Spleen (tissue), 11 donors: ENCODE results near the gene PCDHGB6. TPM values are rescaled to one million over a fixed set of nuclear protein-coding genes. Genes with fewer than 3 reads are reported as not detected.

Source experiments
- DNase-seq: peaks from one replicate; pipeline ENCODE4 v3.0.0-alpha.2; 2020
- H3K27ac ChIP-seq, 8 donors: fragments of 200-600 bp; sonication (generic) in 7 of 8; 1 replicate in 4 of 8; 2 replicates in 4 of 8; pipeline versions ENCODE4 v1.5.0 to v1.8.0; 2016 to 2021; ENCODE audit warnings: inconsistent platforms in 4 of 8, mild to moderate bottlenecking in 4 of 8, moderate library complexity in 1 of 8
- H3K27me3 ChIP-seq, 7 donors: fragments of 200-600 bp; sonication (generic) in 6 of 7; replicated peaks in 1 of 7; 1 replicate in 4 of 7; 2 replicates in 3 of 7; pipeline versions ENCODE4 v1.5.0 to v1.8.0; 2016 to 2021; ENCODE audit warnings: inconsistent platforms in 3 of 7, mild to moderate bottlenecking in 1 of 7
- H3K36me3 ChIP-seq, 6 donors: fragments of 200-600 bp; sonication (generic) in 5 of 6; 1 replicate in 4 of 6; 2 replicates in 2 of 6; pipeline versions ENCODE4 v1.5.0 to v1.8.0; 2016 to 2021; ENCODE audit warnings: inconsistent platforms in 2 of 6
- H3K4me1 ChIP-seq, 6 donors: fragments of 200-600 bp; sonication (generic) in 5 of 6; 1 replicate in 3 of 6; 2 replicates in 3 of 6; pipeline versions ENCODE4 v1.5.0 to v1.8.0; 2016 to 2021; ENCODE audit warnings: inconsistent platforms in 3 of 6
- H3K4me3 ChIP-seq, 8 donors: fragments of 200-600 bp; sonication (generic) in 7 of 8; 1 replicate in 4 of 8; 2 replicates in 4 of 8; pipeline versions ENCODE4 v1.5.0 to v1.8.0; 2016 to 2021; ENCODE audit warnings: inconsistent platforms in 4 of 8, mild to moderate bottlenecking in 4 of 8, moderate library complexity in 2 of 8
- H3K9me3 ChIP-seq, 8 donors: fragments of 200-600 bp; sonication (generic) in 7 of 8; 1 replicate in 4 of 8; 2 replicates in 4 of 8; pipeline versions ENCODE4 v1.5.0 to v1.8.0; 2016 to 2021; ENCODE audit warnings: inconsistent platforms in 4 of 8
- POLR2A ChIP-seq, 3 donors: fragments of 450-650 bp; IDR thresholded peaks; one replicate each; pipeline ENCODE4 v1.5.1; 2017; ENCODE audit warnings: antibody characterized with exemption in 3 of 3, mild to moderate bottlenecking in 1 of 3
- POLR2AphosphoS5 ChIP-seq, 3 donors: sonication (generic); formaldehyde crosslinking; IDR thresholded peaks; one replicate each; pipeline ENCODE4 v1.5.1; 2017; ENCODE audit warnings: antibody characterized with exemption in 3 of 3
- WGBS, 5 donors: extraction: QIAGEN DNeasy Blood & Tissue Kit in 3 of 5; methylation state at CpG; one replicate each; pipeline versions ENCODE4 v1.1.5 to v1.1.7; 2013 to 2018; 5-methylcytosine and 5-hydroxymethylcytosine counted together
- intact Hi-C: fragments of 100-400 bp; cut with DNase I; formaldehyde crosslinking; loops from one replicate; pipeline ENCODE4 v1.15.0; 2023; ENCODE audit warnings: low total_unique reads
- polyA plus RNA-seq, 3 donors: library from polyadenylated mRNA; stranded (reverse); fragments of 200-250 nt; gene quantifications; one replicate each; pipeline ENCODE4 v1.2.1, GENCODE V29; 2013
- total RNA-seq, 7 donors: library from RNA; depleted of rRNA in 3 of 7; stranded (reverse); fragments of >200 nt in 3 of 7; fragmentation: NEBNext Ultra II Directional in 4 of 7; extraction: Animal tissue kit (Norgen Biotek cat#: 25700) in 4 of 7; gene quantifications; one replicate each; pipeline versions ENCODE4 v1.1.0 to v1.2.1, GENCODE V29; 2016 to 2021
- TF ChIP-seq, protein P1 (sequence below), 11 experiments: fragments of 200-600 bp in 7 of 11; fragments of 450-650 bp in 4 of 11; sonication (generic) in 4 of 11; IDR thresholded peaks in 8 of 11; conservative IDR thresholded peaks in 3 of 11; 1 replicate in 7 of 11; 2 replicates in 4 of 11; pipeline versions ENCODE4 v1.4.0 to v1.8.0; 2016 to 2021; ENCODE audit warnings: antibody characterized with exemption in 11 of 11, inconsistent platforms in 4 of 11, mild to moderate bottlenecking in 1 of 11
- donor health status: healthy with polysubstance abuse.
- donor health status: DM: no; HTN: no; CAD: no; lungs with moderate emphysema.
- donor health status: DM: no; HTN: no; CAD: no.
- donor health status: Bipolar disorder and iron deficiency.
- donor health status: healthy.
- donor health status: DM: no; HTN: no; CAD: no.
- donor health status: DM: yes; HTN: yes; CAD: no.

Gene PCDHGB6
- total and polyA plus RNA-seq, 10 donors = 0.13 to 6.8 (median 4.7) TPM

GRCh38 chr5:141419074-141419880 is 11.5 kb downstream of the PCDHGB6 start:
- no peak overlapping the region for H3K27ac ChIP-seq
- H3K4me1 ChIP-seq = peaks cover 0 to 18% (median 3%) of the 10 kb centered on the region in 6 donors
- peaks cover 0 to 92% (median 47%) of the 10 kb centered on the region in 7 donors for H3K27me3 ChIP-seq
- peaks cover 2 to 99% (median 94%) of the 10 kb centered on the region in 8 donors for H3K9me3 ChIP-seq
- WGBS, 5 donors = 35 to 47% (median 39%) methylated on average over 38 to 74 of the region's 74 CpGs
- intact Hi-C loops = loop anchor here (5.0 kb wide), 1 partner anchor 143 kb away; no protein-coding TSS in a partner anchor
- DNase-seq = no peak
- TF ChIP-seq POLR2AphosphoS5 (IDR thresholded peaks at IDR 0.05) = no peak
- TF ChIP-seq, protein P1, sequence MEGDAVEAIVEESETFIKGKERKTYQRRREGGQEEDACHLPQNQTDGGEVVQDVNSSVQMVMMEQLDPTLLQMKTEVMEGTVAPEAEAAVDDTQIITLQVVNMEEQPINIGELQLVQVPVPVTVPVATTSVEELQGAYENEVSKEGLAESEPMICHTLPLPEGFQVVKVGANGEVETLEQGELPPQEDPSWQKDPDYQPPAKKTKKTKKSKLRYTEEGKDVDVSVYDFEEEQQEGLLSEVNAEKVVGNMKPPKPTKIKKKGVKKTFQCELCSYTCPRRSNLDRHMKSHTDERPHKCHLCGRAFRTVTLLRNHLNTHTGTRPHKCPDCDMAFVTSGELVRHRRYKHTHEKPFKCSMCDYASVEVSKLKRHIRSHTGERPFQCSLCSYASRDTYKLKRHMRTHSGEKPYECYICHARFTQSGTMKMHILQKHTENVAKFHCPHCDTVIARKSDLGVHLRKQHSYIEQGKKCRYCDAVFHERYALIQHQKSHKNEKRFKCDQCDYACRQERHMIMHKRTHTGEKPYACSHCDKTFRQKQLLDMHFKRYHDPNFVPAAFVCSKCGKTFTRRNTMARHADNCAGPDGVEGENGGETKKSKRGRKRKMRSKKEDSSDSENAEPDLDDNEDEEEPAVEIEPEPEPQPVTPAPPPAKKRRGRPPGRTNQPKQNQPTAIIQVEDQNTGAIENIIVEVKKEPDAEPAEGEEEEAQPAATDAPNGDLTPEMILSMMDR (IDR thresholded peaks at IDR 0.05 in 8 of 11, conservative IDR thresholded peaks at IDR 0.05 in 3 of 11) = no peak
- no peak for TF ChIP-seq POLR2A (IDR thresholded peaks at IDR 0.05)
- H3K36me3 ChIP-seq = peaks cover 0 to 8% (median 0%) of the 10 kb centered on the region in 6 donors
- H3K4me3 ChIP-seq = peak overlapping the region in 1 of 8 donors; percentile 27

DNA sequence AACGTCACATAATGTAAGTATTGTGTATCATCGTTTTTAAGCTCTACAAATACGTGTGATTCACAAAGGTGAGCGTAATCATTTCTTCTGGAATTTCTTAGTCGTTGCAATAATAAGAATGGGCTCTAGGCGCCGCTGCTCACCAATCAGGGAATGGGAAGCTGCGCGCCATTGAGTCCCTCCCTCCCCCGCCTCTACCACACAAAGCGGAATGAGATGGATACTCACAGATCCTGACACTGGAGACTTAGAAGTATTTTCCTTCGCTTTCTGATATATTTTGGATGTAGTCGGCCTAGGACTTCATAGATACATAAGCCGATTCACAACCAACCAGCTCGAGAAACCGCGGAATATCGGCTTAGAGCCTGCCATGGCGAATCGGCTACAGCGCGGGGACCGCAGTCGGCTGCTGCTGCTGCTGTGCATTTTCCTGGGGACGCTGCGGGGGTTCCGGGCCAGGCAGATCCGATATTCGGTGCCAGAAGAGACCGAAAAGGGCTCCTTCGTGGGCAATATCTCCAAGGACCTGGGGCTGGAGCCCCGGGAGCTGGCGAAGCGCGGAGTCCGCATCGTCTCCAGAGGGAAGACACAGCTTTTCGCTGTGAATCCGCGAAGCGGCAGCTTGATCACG is 13.2 kb downstream of the PCDHGB6 start, which contains the start of gene PCDHGA11:
TSS of gene PCDHGA11 (plus strand) at position 197 of the 634 bp plus-strand sequence. CDS start at position 374, 177 bp downstream.
- no peak for TF ChIP-seq POLR2AphosphoS5 (IDR thresholded peaks at IDR 0.05)
- TF ChIP-seq, protein P1 (IDR thresholded peaks at IDR 0.05 in 8 of 11, conservative IDR thresholded peaks at IDR 0.05 in 3 of 11) = peak in 8 of 11 experiments; percentile 17 to 58 (median 52)
- DNase-seq = no peak

GRCh38 chr5:141421489-141421855 is 13.7 kb downstream of the PCDHGB6 start:
- no peak overlapping the region for H3K27ac ChIP-seq
- TF ChIP-seq POLR2A (IDR thresholded peaks at IDR 0.05) = no peak
- TF ChIP-seq POLR2AphosphoS5 (IDR thresholded peaks at IDR 0.05) = no peak
- TF ChIP-seq, protein P1 (IDR thresholded peaks at IDR 0.05 in 8 of 11, conservative IDR thresholded peaks at IDR 0.05 in 3 of 11) = no peak
- intact Hi-C loops = no loop called here
- DNase-seq = no peak
- WGBS, 5 donors = 8 to 20% (median 9%) methylated on average over 13 of the region's 13 CpGs
- H3K27me3 ChIP-seq = peaks cover 0 to 89% (median 39%) of the 10 kb centered on the region in 7 donors
- peaks cover 2 to 100% (median 96%) of the 10 kb centered on the region in 8 donors for H3K9me3 ChIP-seq
- peaks cover 0 to 12% (median 3%) of the 10 kb centered on the region in 6 donors for H3K4me1 ChIP-seq
- peaks cover 0 to 8% (median 0%) of the 10 kb centered on the region in 6 donors for H3K36me3 ChIP-seq
- peak overlapping the region in 7 of 8 donors; percentile 6 to 67 (median 34) for H3K4me3 ChIP-seq

More for the DNA sequence above, 13.2 kb downstream of the PCDHGB6 start, which contains the start of gene PCDHGA11:
- intact Hi-C loops = no loop called here
- H3K27ac ChIP-seq = no peak within 1 kb of the TSS
- peaks cover 0 to 8% (median 0%) of the 10 kb centered on the region in 6 donors for H3K36me3 ChIP-seq
- peaks cover 2 to 100% (median 96%) of the 10 kb centered on the region in 8 donors for H3K9me3 ChIP-seq
- WGBS, 5 donors = 8 to 10% (median 10%) methylated on average over 42 of the region's 42 CpGs
- H3K4me1 ChIP-seq = peaks cover 0 to 12% (median 3%) of the 10 kb centered on the region in 6 donors
- H3K27me3 ChIP-seq = peaks cover 0 to 89% (median 40%) of the 10 kb centered on the region in 7 donors
- H3K4me3 ChIP-seq = peak within 1 kb of the TSS in 7 of 8 donors; percentile 6 to 67 (median 34)
